DMS53 (cell line): ENCODE data around the gene AVP.
"Not testable (repeated sequence)": the region's sequence is repeated elsewhere in the genome, so short reads cannot be mapped to it uniquely, and the experiment has no call there.

Experiments
- DNase-seq: peaks from one replicate; lab custom pipeline; 2025; lab: John Stamatoyannopoulos, UW

The AVP gene, protein sequence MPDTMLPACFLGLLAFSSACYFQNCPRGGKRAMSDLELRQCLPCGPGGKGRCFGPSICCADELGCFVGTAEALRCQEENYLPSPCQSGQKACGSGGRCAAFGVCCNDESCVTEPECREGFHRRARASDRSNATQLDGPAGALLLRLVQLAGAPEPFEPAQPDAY

GRCh38 chr20:3084283-3084985, at the start of gene AVP:
Gene AVP (minus strand): TSS chr20:3084724. CDS start chr20:3084674, 50 bp downstream.
- DNase-seq, result no peak

DNA sequence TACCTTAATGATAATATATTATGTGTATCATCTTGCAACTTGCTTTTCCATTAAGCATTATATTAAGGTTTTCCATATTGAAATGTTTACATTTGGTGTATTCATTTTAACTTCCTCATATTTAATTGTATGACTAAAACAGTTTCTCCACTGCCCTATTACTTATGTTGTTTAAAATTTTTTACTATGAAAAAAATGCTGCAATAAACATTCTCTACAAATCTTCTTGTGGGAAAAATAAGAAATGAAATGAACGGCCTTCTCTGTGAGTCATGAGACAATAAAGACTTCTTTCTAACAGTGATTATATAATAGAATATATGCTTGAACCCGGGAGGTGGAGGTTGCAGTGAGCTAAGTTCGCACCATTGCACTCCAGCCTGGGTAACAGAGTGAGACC, 49.6 kb upstream of the AVP start:
- DNase-seq, result no peak

GRCh38 chr20:3133155-3133554, 48.6 kb upstream of the AVP start:
- DNase-seq, result no peak

DNA sequence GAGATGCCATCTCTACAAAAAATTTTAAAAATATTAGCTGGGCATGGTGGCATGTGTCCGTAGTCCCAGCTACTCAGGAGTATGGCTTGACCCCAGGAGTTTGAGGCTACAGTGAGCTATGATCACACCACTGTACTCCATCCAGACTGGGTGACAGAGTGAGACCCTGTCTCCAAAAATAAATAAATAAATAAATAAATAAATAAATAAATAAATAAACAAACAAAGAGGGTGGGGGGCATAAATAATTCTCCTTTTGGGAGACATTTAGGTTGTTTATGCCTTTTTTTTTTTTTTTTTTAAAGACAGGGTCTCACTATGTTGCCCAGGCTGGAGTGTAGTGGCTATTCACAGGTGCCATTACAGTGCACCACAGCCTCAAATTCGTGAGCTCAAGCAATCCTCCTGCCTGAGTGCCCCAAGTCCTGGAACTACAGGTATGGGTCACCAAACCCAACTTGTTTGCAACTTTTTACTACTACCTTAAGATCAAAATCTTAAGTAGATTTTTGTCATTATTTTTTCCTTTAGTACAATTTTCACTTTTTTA, 45.6 kb upstream of the AVP start:
- no peak for DNase-seq

GRCh38 chr20:3129094-3129493, 44.6 kb upstream of the AVP start:
- DNase-seq, result no peak

GRCh38 chr20:3128275-3128984, 43.9 kb upstream of the AVP start:
- no peak for DNase-seq

DNA sequence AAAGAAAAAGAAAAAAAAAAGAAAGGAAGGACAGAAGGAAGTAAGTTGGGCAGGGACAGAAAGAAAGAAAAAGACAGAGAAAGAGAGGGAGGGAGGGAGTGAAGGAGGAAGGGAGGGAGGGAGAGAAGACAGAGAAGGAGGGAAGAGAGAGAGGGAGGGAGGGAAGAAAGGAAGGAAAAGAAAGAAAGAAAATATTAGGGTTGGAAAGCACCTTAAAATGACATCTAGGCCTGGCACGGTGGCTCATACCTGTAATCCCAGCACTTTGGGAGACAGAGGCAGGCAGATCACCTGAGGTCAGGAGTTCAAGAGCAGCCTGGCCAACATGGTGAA, 42.0 kb upstream of the AVP start:
- no peak for DNase-seq

DNA sequence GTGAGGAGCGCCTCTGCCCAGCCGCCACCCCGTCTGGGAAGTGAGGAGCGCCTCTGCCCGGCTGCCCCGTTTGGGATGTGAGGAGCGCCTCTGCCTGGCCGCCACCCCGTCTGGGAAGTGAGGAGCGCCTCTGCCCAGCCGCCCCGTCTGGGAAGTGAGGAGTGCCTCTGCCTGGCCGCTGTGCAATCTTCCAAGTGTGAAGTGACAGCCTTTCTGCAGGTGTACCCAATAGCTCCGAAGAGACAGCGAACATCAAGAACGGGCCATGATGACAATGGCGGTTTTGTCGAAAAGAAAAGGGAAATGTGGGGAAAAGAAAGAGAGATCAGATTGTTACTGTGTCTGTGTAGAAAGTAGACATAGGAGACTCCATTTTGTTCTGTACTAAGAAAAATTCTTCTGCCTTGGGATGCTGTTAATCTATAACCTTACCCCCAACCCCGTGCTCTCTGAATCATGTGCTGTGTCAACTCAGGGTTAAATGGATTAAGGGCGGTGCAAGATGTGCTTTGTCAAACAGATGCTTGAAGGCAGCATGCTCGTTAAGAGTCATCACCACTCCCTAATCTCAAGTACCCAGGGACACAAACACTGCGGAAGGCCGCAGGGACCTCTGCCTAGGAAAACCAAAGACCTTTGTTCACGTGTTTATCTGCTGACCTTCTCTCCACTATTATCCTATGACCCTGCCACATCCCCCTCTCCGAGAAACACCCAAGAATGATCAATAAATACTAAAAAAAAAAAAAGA, 41.4 kb upstream of the AVP start:
- not testable (repeated sequence) for DNase-seq

GRCh38 chr20:3124773-3125560, 40.4 kb upstream of the AVP start:
- not testable (repeated sequence) for DNase-seq

DNA sequence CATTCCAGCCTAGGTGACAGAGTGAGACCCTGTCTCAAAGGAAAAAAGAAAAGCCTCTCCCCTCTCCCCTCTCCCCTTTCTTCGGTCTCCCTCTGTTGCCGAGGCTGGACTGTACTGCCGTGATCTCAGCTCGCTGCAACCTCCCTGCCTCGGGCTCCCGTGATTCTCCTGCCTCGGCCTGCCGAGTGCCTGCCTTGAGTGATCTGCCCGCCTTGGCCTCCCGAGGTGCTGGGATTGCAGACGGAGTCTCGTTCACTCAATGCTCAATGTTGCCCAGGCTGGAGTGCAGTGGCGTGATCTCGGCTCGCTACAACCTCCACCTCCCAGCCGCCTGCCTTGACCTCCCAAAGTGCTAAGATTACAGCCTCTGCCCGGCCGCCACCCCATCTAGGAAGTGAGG, 39.6 kb upstream of the AVP start:
- not testable (repeated sequence) for DNase-seq

DNA sequence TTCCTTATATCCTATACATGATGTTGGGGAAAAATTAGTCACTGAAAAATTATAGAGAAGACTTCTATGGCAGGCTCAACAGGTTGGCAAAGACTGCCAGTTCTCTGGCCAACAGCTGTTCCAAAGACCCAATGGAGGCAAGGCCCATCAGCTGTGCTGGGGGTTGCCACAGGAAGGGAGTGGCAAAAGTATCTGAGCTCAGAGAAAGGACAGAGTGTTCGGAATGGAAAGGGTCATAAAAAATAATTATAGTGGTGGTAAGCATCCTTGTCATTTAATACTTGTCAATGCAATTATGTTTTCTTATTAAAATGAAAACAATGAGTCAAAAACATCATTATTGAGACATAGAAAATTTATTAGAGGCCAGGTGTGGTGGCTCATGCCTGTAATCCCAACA, 39.0 kb upstream of the AVP start:
- peak; percentile 16 for DNase-seq

- DNase-seq, result no peak
These were observed 37.6 kb upstream of the AVP start for GRCh38 chr20:3121955-3122610.

GRCh38 chr20:3121271-3121911, 36.9 kb upstream of the AVP start:
- DNase-seq, result no peak

DNA sequence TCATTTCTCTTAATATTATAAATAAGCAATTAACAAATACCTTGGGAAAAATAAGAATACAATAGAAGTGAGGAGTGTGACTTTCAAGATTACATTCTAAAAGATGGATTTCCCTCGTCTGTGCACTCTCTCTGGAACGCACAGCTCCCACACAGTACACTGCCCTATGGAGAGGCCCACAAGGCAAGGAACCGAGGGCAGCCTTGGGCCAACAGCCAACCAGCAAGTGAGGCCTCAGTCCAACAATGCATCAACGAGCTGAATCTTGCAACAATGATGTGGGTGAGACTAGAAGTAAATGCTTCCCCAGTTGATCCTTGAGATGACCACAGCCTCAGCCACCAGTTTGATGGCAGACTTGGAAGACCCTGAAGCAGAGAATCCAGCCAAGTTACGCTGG, 34.5 kb upstream of the AVP start:
- DNase-seq, result no peak

- DNase-seq, result peak; percentile 33
These were observed 33.4 kb upstream of the AVP start for GRCh38 chr20:3117839-3118379.

- no peak for DNase-seq
These were observed 31.8 kb upstream of the AVP start for GRCh38 chr20:3116341-3116740.

- peak; percentile 82 for DNase-seq
These were observed 30.9 kb upstream of the AVP start for GRCh38 chr20:3115190-3116107.

DNA sequence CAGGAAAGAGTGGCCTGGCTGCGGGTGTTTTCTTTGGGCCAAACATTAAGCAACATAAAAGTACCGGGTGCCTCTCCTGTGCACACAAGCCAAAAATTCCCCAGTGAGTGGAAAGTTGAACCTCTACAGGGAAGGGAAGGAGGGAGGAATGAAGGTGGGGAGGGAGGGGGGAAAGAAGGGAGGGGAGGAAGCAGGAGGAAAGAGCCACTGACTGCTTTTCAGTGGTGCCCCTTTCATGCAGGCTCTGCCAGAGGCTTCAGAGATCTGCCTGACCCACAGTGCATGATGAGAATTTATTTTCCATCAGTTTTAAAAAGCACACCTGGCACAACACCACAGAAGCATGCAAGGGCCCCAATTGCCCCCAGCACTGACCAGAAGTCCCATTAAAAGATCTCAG, 27.5 kb upstream of the AVP start:
- DNase-seq, result no peak

GRCh38 chr20:3111507-3111906, 27.0 kb upstream of the AVP start:
- DNase-seq, result no peak
